Astrocyte (in vitro differentiated cells and primary cell): ENCODE measurements around the gene STOX1. TPM values are rescaled to one million over a fixed set of nuclear protein-coding genes. Genes with fewer than 3 reads are reported as not detected.

ENCODE experiments used
- total RNA-seq: library from RNA; stranded (reverse); gene quantifications from 2 replicates; pipeline ENCODE4 v1.2.1, GENCODE V29; 2021

STOX1 gene
- total RNA-seq, 1 donor from 2014 or later: 0.25 TPM

Other genes with a start within 250 kb of the STOX1 start
- 62.4 and 72.8 TPM in 2 replicates for gene CCAR1, start 106.3 kb upstream of the STOX1 start, total RNA-seq
- gene DDX50, start 73.8 kb downstream of the STOX1 start, total RNA-seq: 34.2 and 37.1 TPM in 2 replicates
- gene DDX21, start 128.6 kb downstream of the STOX1 start, total RNA-seq: 116 and 125 TPM in 2 replicates
- gene KIFBP, start 161.3 kb downstream of the STOX1 start, total RNA-seq: 34.9 and 39.2 TPM in 2 replicates